Activated T-helper 1 cell treated with anti-CD3 and anti-CD28 coated beads, Interleukin-12 subunit alpha, Interleukin-12 subunit beta, Interleukin-2, Interleukin-4 antibody, amounts not matched to agents 30 ng/mL and 10 ng/mL and 1 ng/mL, durations not matched to agents 14 hours and 24 hours and 36 hours (primary cell): ENCODE data around the gene DNAJC17. TPM values are rescaled to one million over a fixed set of nuclear protein-coding genes. Genes with fewer than 3 reads are reported as not detected.

Experiments
- DNase-seq: peaks from one replicate; pipeline ENCODE4 v3.0.0; 2021; ENCODE audit warnings: low spot score
- H3K27ac Mint-ChIP-seq: one replicate; pipeline ENCODE4 v1.8.0; 2021; ENCODE audit warnings: mild to moderate bottlenecking, mixed read lengths
- H3K27me3 Mint-ChIP-seq: one replicate; pipeline ENCODE4 v1.8.0; 2022; ENCODE audit warnings: mild to moderate bottlenecking, moderate library complexity, mixed read lengths; ENCODE audit not compliant: insufficient read depth
- H3K36me3 Mint-ChIP-seq: one replicate; pipeline ENCODE4 v1.8.0; 2021; ENCODE audit warnings: low read depth, mixed read lengths
- H3K4me1 Mint-ChIP-seq: one replicate; pipeline ENCODE4 v1.8.0; 2021; ENCODE audit warnings: low read depth, mixed read lengths
- H3K4me3 Mint-ChIP-seq: one replicate; pipeline ENCODE4 v1.8.0; 2021; ENCODE audit warnings: mild to moderate bottlenecking, moderate library complexity, mixed read lengths
- H3K9me3 Mint-ChIP-seq: one replicate; pipeline ENCODE4 v1.8.0; 2021; ENCODE audit warnings: mixed read lengths
- intact Hi-C: fragments of 100-400 bp; cut with micrococcal nuclease; formaldehyde crosslinking; loops from one replicate; pipeline ENCODE4 v1.15.1; 2024
- total RNA-seq: library from RNA; stranded (reverse); gene quantifications from 2 replicates; pipeline ENCODE4 v1.2.3, GENCODE V29; 2022

The DNAJC17 gene
- total RNA-seq, 1 donor from 2014 or later: 52.5 TPM

GRCh38 chr15:40844696-40845030 is 37.4 kb upstream of the DNAJC17 start:
- peaks cover 15% of the 10 kb centered on the region for H3K27me3 Mint-ChIP-seq
- H3K9me3 Mint-ChIP-seq: no peaks in the 10 kb centered on the region
- peaks cover 33% of the 10 kb centered on the region for H3K4me1 Mint-ChIP-seq
- H3K27ac Mint-ChIP-seq: peak overlapping the region; percentile 75
- peaks cover 3% of the 10 kb centered on the region for H3K36me3 Mint-ChIP-seq
- H3K4me3 Mint-ChIP-seq: peak overlapping the region; percentile 87
- peak; percentile 13 for DNase-seq
- intact Hi-C loops: loop anchor here (1.0 to 5.0 kb wide), 3 partner anchors 37 to 438 kb away; partner anchors contain the start of genes DNAJC17, VPS18 and ZFYVE19

DNA sequence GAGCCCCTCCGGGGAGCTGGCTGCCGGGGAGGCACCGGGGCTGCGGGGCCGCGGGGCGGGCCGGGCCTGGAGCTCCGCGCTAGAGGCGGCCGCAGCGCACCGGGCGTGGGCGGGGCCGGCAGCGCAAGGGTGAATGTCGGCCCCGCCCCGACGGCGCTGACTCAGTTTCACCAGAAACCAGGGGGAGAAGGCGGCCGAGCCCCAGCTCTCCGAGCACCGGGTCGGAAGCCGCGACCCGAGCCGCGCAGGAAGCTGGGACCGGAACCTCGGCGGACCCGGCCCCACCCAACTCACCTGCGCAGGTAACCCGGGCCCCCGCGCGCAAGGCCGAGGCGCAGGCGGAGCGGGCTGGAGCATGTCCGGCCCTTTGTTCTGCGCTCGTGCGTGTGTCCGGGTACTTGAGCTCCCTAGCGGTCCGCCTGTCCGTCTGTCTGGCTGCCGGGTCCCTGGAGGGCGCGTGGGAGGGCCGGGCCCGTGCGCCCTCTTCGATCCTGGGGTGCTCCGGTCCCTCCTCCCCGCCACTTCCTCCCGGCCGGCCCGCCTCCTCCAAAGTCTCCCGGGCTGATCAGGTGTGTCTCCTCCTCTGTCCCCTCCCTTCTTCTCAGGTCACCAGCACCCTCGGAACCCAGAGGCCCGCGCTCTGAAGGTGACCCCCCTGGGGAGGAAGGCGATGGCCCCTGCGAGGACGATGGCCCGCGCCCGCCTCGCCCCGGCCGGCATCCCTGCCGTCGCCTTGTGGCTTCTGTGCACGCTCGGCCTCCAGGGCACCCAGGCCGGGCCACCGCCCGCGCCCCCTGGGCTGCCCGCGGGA is 36.8 kb upstream of the DNAJC17 start, which contains the start of gene SPINT1:
Gene SPINT1, plus strand, starts transcription at position 164 of the 811 bp plus-strand sequence. Its CDS starts 507 bp downstream, at position 671.
- H3K9me3 Mint-ChIP-seq: no peaks in the 10 kb centered on the region
- H3K4me1 Mint-ChIP-seq: peaks cover 33% of the 10 kb centered on the region
- H3K27ac Mint-ChIP-seq: peak within 1 kb of the TSS; percentile 75
- peaks cover 3% of the 10 kb centered on the region for H3K36me3 Mint-ChIP-seq
- peak; percentile 27 for DNase-seq
- intact Hi-C loops: loop anchor here (1.0 to 5.0 kb wide), 3 partner anchors 37 to 438 kb away; partner anchors contain the start of genes DNAJC17, VPS18 and ZFYVE19
- peak within 1 kb of the TSS; percentile 87 for H3K4me3 Mint-ChIP-seq
- H3K27me3 Mint-ChIP-seq: peaks cover 15% of the 10 kb centered on the region

DNA sequence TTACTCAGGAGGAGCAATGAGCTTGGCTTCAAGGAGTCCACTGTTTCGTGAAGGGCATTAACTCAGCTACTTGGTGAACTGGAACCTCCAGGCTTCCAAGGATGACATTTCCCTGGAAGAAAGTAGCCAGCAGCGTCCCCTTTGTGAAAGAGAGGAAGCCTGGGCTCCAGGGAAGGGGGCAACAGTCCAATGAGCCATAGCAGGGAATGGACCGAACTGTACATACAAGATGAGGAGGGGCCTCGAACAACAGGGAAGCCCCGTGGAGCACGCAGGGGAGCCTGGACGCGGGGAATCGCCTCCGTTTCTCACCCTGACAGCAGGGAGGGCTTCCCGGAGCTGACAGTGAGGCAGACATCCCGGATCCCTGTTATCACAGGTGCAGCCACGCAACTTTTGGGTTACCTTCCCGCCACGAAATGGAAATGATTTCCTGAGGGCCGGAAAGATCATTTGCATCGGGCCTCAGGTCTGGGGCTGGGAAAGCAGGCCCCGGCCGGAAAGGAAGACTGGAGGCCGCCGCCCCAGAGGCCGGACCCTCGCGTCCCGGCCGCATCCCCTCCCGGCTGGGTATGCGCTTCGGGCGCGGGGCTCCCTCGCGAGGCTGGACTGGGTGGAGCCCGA is 36.1 kb upstream of the DNAJC17 start:
- intact Hi-C loops: loop anchor here (5.0 kb wide), 2 partner anchors 49 to 439 kb away; partner anchors contain the start of gene VPS18
- Mint-ChIP-seq H3K4me1 (peaks cover 33% of the 10 kb centered on the region), H3K27ac (no peak overlapping the region), H3K27me3 (peaks cover 15% of the 10 kb centered on the region), H3K36me3 (peaks cover 3% of the 10 kb centered on the region), H3K9me3 (no peaks in the 10 kb centered on the region), H3K4me3 (peak overlapping the region; percentile 78)
- no peak for DNase-seq

- intact Hi-C loops: loop anchor here (5.0 kb wide), 2 partner anchors 51 to 441 kb away; partner anchors contain the start of gene VPS18
- H3K27me3 Mint-ChIP-seq: peaks cover 15% of the 10 kb centered on the region
- H3K4me3 Mint-ChIP-seq: no peak overlapping the region
- peaks cover 3% of the 10 kb centered on the region for H3K36me3 Mint-ChIP-seq
- H3K4me1 Mint-ChIP-seq: peaks cover 21% of the 10 kb centered on the region
- no peaks in the 10 kb centered on the region for H3K9me3 Mint-ChIP-seq
- H3K27ac Mint-ChIP-seq: no peak overlapping the region
- DNase-seq: no peak
Measured at GRCh38 chr15:40841741-40842140, 34.5 kb upstream of the DNAJC17 start.

- intact Hi-C loops: no loop called here
- H3K27ac Mint-ChIP-seq: no peak overlapping the region
- no peaks in the 10 kb centered on the region for H3K9me3 Mint-ChIP-seq
Measured at GRCh38 chr15:40838756-40839155, 31.5 kb upstream of the DNAJC17 start.

DNA sequence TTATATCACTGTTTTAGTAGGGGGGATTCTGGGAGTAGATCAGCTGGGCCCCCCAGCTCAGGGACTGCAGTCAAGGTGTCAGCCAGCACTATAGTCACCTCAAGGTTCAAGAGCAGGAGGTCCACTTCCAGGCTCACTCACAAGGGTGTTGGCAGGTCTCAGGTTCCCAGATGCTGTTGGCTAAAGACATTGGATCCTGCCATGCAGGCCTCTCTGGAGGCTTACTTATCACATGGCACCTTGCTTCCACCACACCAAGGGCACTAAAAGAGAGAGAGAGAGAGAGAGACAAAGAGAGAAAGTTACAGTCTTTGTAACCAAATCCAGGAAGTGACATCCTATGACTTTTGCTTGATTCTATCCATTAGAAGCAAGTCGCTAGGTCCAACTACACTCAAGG is 28.7 kb upstream of the DNAJC17 start:
- no peak overlapping the region for H3K4me3 Mint-ChIP-seq
- intact Hi-C loops: no loop called here
- H3K36me3 Mint-ChIP-seq: no peaks in the 10 kb centered on the region
- DNase-seq: no peak
- peaks cover 2% of the 10 kb centered on the region for H3K27me3 Mint-ChIP-seq
- H3K9me3 Mint-ChIP-seq: no peaks in the 10 kb centered on the region
- H3K4me1 Mint-ChIP-seq: no peaks in the 10 kb centered on the region
- H3K27ac Mint-ChIP-seq: no peak overlapping the region

More at GRCh38 chr15:40838756-40839155, 31.5 kb upstream of the DNAJC17 start:
- no peak for DNase-seq
- H3K4me3 Mint-ChIP-seq: no peak overlapping the region
- peaks cover 12% of the 10 kb centered on the region for H3K27me3 Mint-ChIP-seq
- no peaks in the 10 kb centered on the region for H3K4me1 Mint-ChIP-seq
- H3K36me3 Mint-ChIP-seq: no peaks in the 10 kb centered on the region

GRCh38 chr15:40832903-40833302 is 25.6 kb upstream of the DNAJC17 start:
- intact Hi-C loops: no loop called here
- H3K4me1 Mint-ChIP-seq: no peaks in the 10 kb centered on the region
- no peak for DNase-seq
- no peak overlapping the region for H3K27ac Mint-ChIP-seq
- peaks cover 2% of the 10 kb centered on the region for H3K27me3 Mint-ChIP-seq
- H3K9me3 Mint-ChIP-seq: no peaks in the 10 kb centered on the region
- H3K4me3 Mint-ChIP-seq: no peak overlapping the region
- no peaks in the 10 kb centered on the region for H3K36me3 Mint-ChIP-seq

DNA sequence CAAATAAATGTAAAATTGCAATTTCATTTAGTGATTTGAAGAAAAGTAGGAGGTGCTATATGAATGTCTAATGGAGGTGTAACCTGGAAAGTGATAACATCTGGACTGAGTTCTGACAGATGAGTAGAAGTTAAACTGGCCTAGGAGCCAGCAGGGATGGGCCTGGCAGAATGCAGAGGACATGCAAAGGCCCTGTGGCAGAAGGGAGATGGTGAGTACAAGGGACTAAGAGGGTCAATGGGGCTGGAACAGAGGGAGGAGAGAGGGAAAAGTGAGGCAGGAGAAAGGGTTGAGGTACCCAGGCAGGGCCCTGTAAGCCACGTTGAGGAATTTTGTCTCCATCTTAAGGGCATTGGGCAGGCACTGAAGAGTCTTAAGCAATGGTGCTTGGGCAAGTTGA is 24.6 kb upstream of the DNAJC17 start:
- H3K4me3 Mint-ChIP-seq: no peak overlapping the region
- no peak for DNase-seq
- H3K27ac Mint-ChIP-seq: no peak overlapping the region
- H3K27me3 Mint-ChIP-seq: peaks cover 5% of the 10 kb centered on the region
- no peaks in the 10 kb centered on the region for H3K36me3 Mint-ChIP-seq
- intact Hi-C loops: no loop called here
- H3K4me1 Mint-ChIP-seq: no peaks in the 10 kb centered on the region
- no peaks in the 10 kb centered on the region for H3K9me3 Mint-ChIP-seq

- Mint-ChIP-seq H3K4me3 (no peak overlapping the region), H3K36me3 (no peaks in the 10 kb centered on the region), H3K27me3 (peaks cover 5% of the 10 kb centered on the region), H3K9me3 (no peaks in the 10 kb centered on the region), H3K4me1 (no peaks in the 10 kb centered on the region), H3K27ac (no peak overlapping the region)
- intact Hi-C loops: no loop called here
- DNase-seq: no peak
Measured at GRCh38 chr15:40830884-40831283, 23.6 kb upstream of the DNAJC17 start.

DNA sequence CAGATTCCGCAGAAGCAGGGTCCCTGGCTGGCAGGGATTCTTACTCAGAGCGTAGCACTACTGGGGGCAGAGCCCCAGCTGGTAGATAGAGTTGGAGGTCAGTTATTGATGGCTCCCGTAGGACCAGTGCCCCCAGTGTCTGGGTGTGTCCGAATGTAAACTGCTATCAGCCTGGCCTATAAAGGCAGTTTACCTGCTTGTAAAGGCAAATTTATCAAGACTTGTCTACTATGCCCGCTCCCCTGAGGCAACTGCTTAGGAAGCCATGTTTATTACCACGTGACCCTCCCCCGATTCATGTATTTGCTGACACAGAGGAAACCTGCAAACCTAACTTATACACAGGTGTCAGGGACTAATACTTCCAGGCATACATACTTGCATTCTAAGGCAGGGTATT is 21.8 kb upstream of the DNAJC17 start:
- Mint-ChIP-seq H3K4me1 (peaks cover under 1% of the 10 kb centered on the region), H3K27me3 (peaks cover 5% of the 10 kb centered on the region), H3K36me3 (no peaks in the 10 kb centered on the region), H3K9me3 (no peaks in the 10 kb centered on the region), H3K27ac (no peak overlapping the region), H3K4me3 (no peak overlapping the region)
- DNase-seq: no peak
- intact Hi-C loops: no loop called here

DNA sequence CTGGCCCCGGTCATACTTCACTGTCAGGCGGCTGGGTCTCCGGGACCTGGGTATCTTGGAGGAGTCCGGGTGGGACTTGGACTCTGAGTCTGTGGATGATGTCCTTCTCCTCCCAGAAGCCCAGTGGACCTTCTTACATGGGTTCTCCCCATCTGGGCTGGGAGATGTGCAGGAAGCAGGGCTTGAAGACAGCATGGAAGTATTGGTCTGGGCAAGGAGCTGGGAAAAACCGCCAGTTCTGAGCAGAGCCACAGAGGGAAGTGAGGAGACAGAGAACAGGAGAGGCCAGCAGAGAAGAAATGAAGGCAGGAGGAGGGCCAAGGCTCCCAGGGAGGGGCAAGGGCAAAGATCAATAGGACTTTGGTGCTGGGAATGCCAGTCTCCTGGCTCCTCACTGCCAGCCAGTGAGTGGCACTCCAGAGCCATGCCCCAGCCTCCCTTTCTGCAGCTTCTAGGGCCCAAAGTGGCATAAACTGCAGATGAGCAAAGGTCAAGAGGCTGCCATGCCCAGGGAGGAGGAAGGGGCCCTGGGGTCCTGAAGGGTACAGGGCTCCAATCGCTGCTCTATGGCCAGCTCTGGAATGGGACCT is 21.3 kb upstream of the DNAJC17 start, which contains the start of gene PPP1R14D:
Gene PPP1R14D, minus strand, starts transcription at position 262 of the 590 bp plus-strand sequence. Its CDS starts 67 bp downstream, at position 195.
- Mint-ChIP-seq H3K36me3 (no peaks in the 10 kb centered on the region), H3K27me3 (peaks cover 5% of the 10 kb centered on the region), H3K27ac (no peak within 1 kb of the TSS), H3K4me3 (no peak within 1 kb of the TSS), H3K4me1 (peaks cover 4% of the 10 kb centered on the region), H3K9me3 (no peaks in the 10 kb centered on the region)
- DNase-seq: no peak
- intact Hi-C loops: no loop called here

DNA sequence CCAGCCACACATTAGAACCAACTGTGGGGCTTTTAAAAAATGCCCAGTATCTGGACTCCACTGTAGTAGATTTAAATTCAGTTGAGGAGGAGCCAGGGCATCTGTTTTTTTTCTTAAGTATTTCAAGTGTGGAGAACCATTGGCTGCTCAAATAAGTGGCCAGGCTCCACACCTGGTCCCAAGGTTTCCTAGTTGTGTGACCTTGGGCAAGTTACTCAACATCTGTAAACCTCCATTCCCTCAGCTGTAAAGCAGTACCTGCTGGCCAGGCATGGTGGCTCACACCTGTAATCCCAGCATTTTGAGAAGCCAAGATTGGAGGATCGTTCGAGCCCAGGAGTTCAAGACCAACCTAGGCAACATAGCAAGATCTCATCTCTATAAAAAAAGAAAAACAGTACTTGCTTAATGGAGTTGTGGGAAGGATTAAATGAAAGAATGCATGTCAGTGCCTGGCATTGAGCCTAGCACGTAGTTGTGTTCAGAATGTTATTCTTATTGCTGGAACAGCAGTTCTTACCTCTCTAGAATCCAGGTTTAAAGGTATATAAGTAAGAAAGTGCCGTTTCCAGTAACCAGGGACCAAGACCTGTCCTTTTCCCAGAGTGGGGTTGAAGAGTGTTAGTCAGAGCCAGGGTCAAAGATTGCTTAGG is 19.3 kb upstream of the DNAJC17 start:
- peaks cover 4% of the 10 kb centered on the region for H3K4me1 Mint-ChIP-seq
- H3K4me3 Mint-ChIP-seq: no peak overlapping the region
- H3K27ac Mint-ChIP-seq: no peak overlapping the region
- intact Hi-C loops: no loop called here
- peaks cover 5% of the 10 kb centered on the region for H3K27me3 Mint-ChIP-seq
- no peak for DNase-seq
- H3K36me3 Mint-ChIP-seq: no peaks in the 10 kb centered on the region
- H3K9me3 Mint-ChIP-seq: no peaks in the 10 kb centered on the region
